ENCODE results near the gene RABAC1. TPM values are rescaled to one million over a fixed set of nuclear protein-coding genes. Genes with fewer than 3 reads are reported as not detected.
A peak's percentile ranks its signal among the peaks of the same experiment; 100 is the strongest.

Gene RABAC1
- total and polyA plus RNA-seq, 2 of the 4 experiments (the other 2 are of a cell fraction), result 117 to 276 TPM

- no peak; the same call in 1 of the 2 replicates for TF ChIP-seq BHLHE40 (IDR thresholded peaks at IDR 0.05; ENCODE audit: low read depth, low read length)
These were observed 23.2 kb downstream of the RABAC1 start (continued) for GRCh38 chr19:41935760-41936415.

- Histone ChIP-seq H2BK20ac (ENCODE audit: low read depth, low read length) (no peak overlapping the region), H4K8ac (ENCODE audit: low read depth in 2 of 2, low read length in 2 of 2) (no peak overlapping the region), H3K56ac (ENCODE audit: extremely low read depth, insufficient read depth, low read length) (no peak overlapping the region), H4K20me1 (ENCODE audit: insufficient read depth, low read length) (peaks cover 4% of the 10 kb centered on the region), H2AK5ac (ENCODE audit: low read depth, low read length) (peak overlapping the region; percentile 3; the same call in 1 of the 2 replicates), H3K9me3 (ENCODE audit: control insufficient read depth, insufficient read depth, low read length) (no peaks in the 10 kb centered on the region), H3K79me1 (ENCODE audit: low read depth in 1 of 2, low read length in 2 of 2) (no peaks in the 10 kb centered on the region), H3K9me1 (ENCODE audit: insufficient read depth, low read length) (no peaks in the 10 kb centered on the region), H3K23ac (ENCODE audit: low read depth, low read length) (peak overlapping the region; percentile 59; the same call in 1 of the 2 replicates), H2BK15ac (ENCODE audit: low read depth, low read length) (no peak overlapping the region), H3K4ac (ENCODE audit: low read depth, low read length) (no peak overlapping the region), H2BK120ac (ENCODE audit: low read depth, low read length) (no peak overlapping the region), H2AK9ac (replicated peaks; ENCODE audit: low read depth, low read length, poor library complexity) (peak overlapping the region; percentile 93), H3K9ac (ENCODE audit: low read depth, low read length) (no peak overlapping the region), H3K4me2 (ENCODE audit: low read depth, low read length) (no peak overlapping the region), H2AFZ (replicated peaks; ENCODE audit: low read length, poor library complexity) (peak overlapping the region; percentile 40), H3K14ac (replicated peaks; ENCODE audit: low read depth, low read length) (no peak overlapping the region), H3K4me1 (ENCODE audit: control insufficient read depth, insufficient read depth, low read length) (peaks cover 12% of the 10 kb centered on the region), H3K27me3 (ENCODE audit: control insufficient read depth, insufficient read depth, low read length) (peaks cover 56% of the 10 kb centered on the region), H3K36me3 (ENCODE audit: control insufficient read depth, insufficient read depth, low read length) (no peaks in the 10 kb centered on the region), H3K18ac (ENCODE audit: low read depth, low read length) (no peak overlapping the region), H4K5ac (ENCODE audit: low read depth, low read length) (no peak overlapping the region), H3K4me3 (ENCODE audit: insufficient read depth, low read depth, low read length) (no peak overlapping the region), H2BK5ac (ENCODE audit: low read depth, low read length, poor library complexity, severe bottlenecking) (no peak overlapping the region), H3K27ac (ENCODE audit: insufficient read depth, low read length) (no peak overlapping the region), H4K91ac (ENCODE audit: insufficient read depth, low read depth, low read length) (no peak overlapping the region)
- ChIA-PET POLR2A (ENCODE audit: unreplicated experiment) (no interaction called here), CTCF (interaction anchor here (0.5 kb wide), 1 partner anchor 99 kb away, joined by 5 read pairs; no protein-coding TSS in a partner anchor)
- dilution Hi-C loops (cut with HindIII; ENCODE audit: low sequenced_read_pairs, unreplicated experiment) (no loop called here), intact Hi-C loops (cut with micrococcal nuclease) (loop anchor here (5.0 kb wide), 1 partner anchor 53 kb away; the partner anchor contains the start of gene ARHGEF1), in situ Hi-C loops (cut with MboI; ENCODE audit: low sequenced_read_pairs) (no loop called here)
- 7% methylated on average over 4 of the region's 7 CpGs; no CpG with 5 or more reads in 1 of the 2 experiments for WGBS, 2 experiments (ENCODE audit: extremely low coverage in 2 of 2, insufficient read length in 1 of 2)
- BruUV-seq (replicated peaks), result no TSS peak
- peak; percentile 69 for ATAC-seq (ENCODE audit: low read depth)
- DNase-seq, result peak; percentile 49
- no peak for TF ChIP-seq NFE2L2 (IDR thresholded peaks at IDR 0.05; ENCODE audit: low read depth, low read length)
- TF ChIP-seq CEBPB (IDR thresholded peaks at IDR 0.05; ENCODE audit: low read depth, low read length), result no peak
- no peak for TF ChIP-seq RCOR1 (IDR thresholded peaks at IDR 0.05; ENCODE audit: insufficient replicate concordance, low read length)
- peak; percentile 65 for TF ChIP-seq RAD21 (IDR thresholded peaks at IDR 0.05; ENCODE audit: low read length)
- peak; percentile 49; the same call in 1 of the 2 replicates for TF ChIP-seq SMC3 (IDR thresholded peaks at IDR 0.05; ENCODE audit: low read depth, low read length)
- no peak for TF ChIP-seq BHLHE40 (IDR thresholded peaks at IDR 0.05; ENCODE audit: low read depth, low read length)
- TF ChIP-seq ELK1 (IDR thresholded peaks at IDR 0.05; ENCODE audit: borderline replicate concordance, low read depth, low read length), result no peak
- TF ChIP-seq MAZ (IDR thresholded peaks at IDR 0.05; ENCODE audit: borderline replicate concordance, low read depth, low read length), result peak; percentile 35; the same call in 1 of the 2 replicates
- TF ChIP-seq FOS (IDR thresholded peaks at IDR 0.05; ENCODE audit: low read depth, low read length), result no peak
- TF ChIP-seq USF2 (IDR thresholded peaks at IDR 0.05; ENCODE audit: low read depth, low read length), result no peak
- no peak for TF ChIP-seq MAFK (IDR thresholded peaks at IDR 0.05; ENCODE audit: low read depth, low read length)
These were observed 24.2 kb downstream of the RABAC1 start for GRCh38 chr19:41934849-41935374.

All from IMR-90 (cell line).